ENCODE results near the gene ABCB6.

GRCh38 chr2:219207884-219208740 lies 10.6 kb downstream of the ABCB6 start:
- no peak for TF ChIP-seq EZH2 (IDR thresholded peaks at IDR 0.05; ENCODE audit: low read length)
- no peak for TF ChIP-seq CTCF (optimal IDR thresholded peaks at IDR 0.05 in 1 of 3, IDR thresholded peaks at IDR 0.05 in 1 of 3, conservative IDR thresholded peaks at IDR 0.05 in 1 of 3; ENCODE audit: extremely low read depth in 1 of 3, insufficient read depth in 2 of 3, low read length in 3 of 3)
